Hindlimb muscle (tissue), 1 donor: Measurements from ENCODE around the gene CYB5B. TPM values are rescaled to one million over a fixed set of nuclear protein-coding genes. Genes with fewer than 3 reads are reported as not detected.

Experiments
- polyA plus RNA-seq: library from polyadenylated mRNA; unstranded; fragments of 120-200 nt; gene quantifications from one replicate; pipeline ENCODE4 v1.2.1, GENCODE V29; 2013; ENCODE audit not compliant: insufficient read length

CYB5B gene
- polyA plus RNA-seq, 1 donor = 66.5 TPM

Other genes starting within 250 kb of the CYB5B start
- 13.9 TPM for gene SNTB2, start 237.5 kb upstream of the CYB5B start, polyA plus RNA-seq
- gene VPS4A, start 113.3 kb upstream of the CYB5B start, polyA plus RNA-seq = 41.0 TPM
- gene PDF, start 94.0 kb upstream of the CYB5B start, polyA plus RNA-seq = 5.8 TPM
- gene COG8, start 85.1 kb upstream of the CYB5B start, polyA plus RNA-seq = 27.1 TPM
- gene NIP7, start 84.8 kb upstream of the CYB5B start, polyA plus RNA-seq = 16.7 TPM
- gene TMED6, start 72.8 kb upstream of the CYB5B start, polyA plus RNA-seq = 1.5 TPM
- 36.1 TPM for gene TERF2, start 38.6 kb upstream of the CYB5B start, polyA plus RNA-seq
- gene NFAT5, start 141.3 kb downstream of the CYB5B start, polyA plus RNA-seq = 16.1 TPM